Liver (tissue), 9 donors: ENCODE measurements around the gene TNC. TPM values are rescaled to one million over a fixed set of nuclear protein-coding genes. Genes with fewer than 3 reads are reported as not detected.

Experiments
- DNase-seq: peaks from one replicate; pipeline ENCODE4 v3.0.0-alpha.2; 2017; ENCODE audit warnings: low spot score
- H3K27ac ChIP-seq, 2 donors: one replicate each; pipeline ENCODE4 v1.7.0; 2013; ENCODE audit warnings: inconsistent platforms in 2 of 2, low read length in 2 of 2, control low read depth in 1 of 2, low read depth in 1 of 2, mild to moderate bottlenecking in 1 of 2
- H3K27me3 ChIP-seq, 4 donors: one replicate each; pipeline versions ENCODE4 v1.6.1 to v1.7.0; 2013; ENCODE audit warnings: low read length in 3 of 4, inconsistent platforms in 1 of 4, mild to moderate bottlenecking in 1 of 4, moderate library complexity in 1 of 4; ENCODE audit not compliant: control insufficient read depth in 4 of 4, insufficient read depth in 4 of 4
- H3K36me3 ChIP-seq, 4 donors: one replicate each; pipeline versions ENCODE4 v1.6.1 to v1.7.0; 2013; ENCODE audit warnings: low read length in 3 of 4, mild to moderate bottlenecking in 3 of 4, low read depth in 1 of 4, moderate library complexity in 1 of 4; ENCODE audit not compliant: control insufficient read depth in 4 of 4, insufficient read depth in 3 of 4
- H3K4me1 ChIP-seq, 4 donors: one replicate each; pipeline versions ENCODE4 v1.6.1 to v1.7.0; 2013; ENCODE audit warnings: low read length in 3 of 4, mild to moderate bottlenecking in 3 of 4, moderate library complexity in 1 of 4; ENCODE audit not compliant: control insufficient read depth in 4 of 4, insufficient read depth in 4 of 4
- H3K4me3 ChIP-seq, 3 donors: one replicate each; pipeline versions ENCODE4 v1.6.1 to v1.7.0; 2013; ENCODE audit warnings: low read length in 3 of 3, control low read depth in 1 of 3, low read depth in 1 of 3, mild to moderate bottlenecking in 1 of 3
- H3K9ac ChIP-seq, 2 donors: one replicate each; pipeline ENCODE4 v1.7.0; 2013; ENCODE audit warnings: low read length in 2 of 2, mild to moderate bottlenecking in 2 of 2, moderate library complexity in 2 of 2, control low read depth in 1 of 2, low read depth in 1 of 2
- H3K9me3 ChIP-seq, 4 donors: one replicate each; pipeline versions ENCODE4 v1.6.1 to v1.7.0; 2013; ENCODE audit warnings: low read length in 3 of 4; ENCODE audit not compliant: control insufficient read depth in 4 of 4
- EGR1 ChIP-seq, 2 donors: IDR thresholded peaks; 2 replicates each; pipeline ENCODE4 v1.6.1; 2016 to 2018; ENCODE audit warnings: antibody characterized with exemption in 2 of 2, low read depth in 2 of 2
- FOXA1 ChIP-seq: IDR thresholded peaks from 2 replicates; pipeline ENCODE4 v1.6.1; 2016; ENCODE audit warnings: antibody characterized with exemption
- FOXA2 ChIP-seq: IDR thresholded peaks from 2 replicates; pipeline ENCODE4 v1.6.1; 2016; ENCODE audit warnings: antibody characterized with exemption
- GABPA ChIP-seq, 2 donors: IDR thresholded peaks in 1 of 2; conservative IDR thresholded peaks in 1 of 2; 2 replicates each; pipeline ENCODE4 v1.6.1; 2016; ENCODE audit warnings: antibody characterized with exemption in 2 of 2, mild to moderate bottlenecking in 1 of 2, moderate library complexity in 1 of 2
- HNF4G ChIP-seq: IDR thresholded peaks from 2 replicates; pipeline ENCODE4 v1.6.1; 2016; ENCODE audit warnings: antibody characterized with exemption
- JUND ChIP-seq, 2 donors: IDR thresholded peaks; 2 replicates each; pipeline ENCODE4 v1.6.1; 2016; ENCODE audit warnings: antibody characterized with exemption in 2 of 2
- NR2F2 ChIP-seq: IDR thresholded peaks from 2 replicates; pipeline ENCODE4 v1.6.1; 2016; ENCODE audit warnings: antibody characterized with exemption
- RAD21 ChIP-seq, 2 donors: IDR thresholded peaks; 2 replicates each; pipeline ENCODE4 v1.6.1; 2016; ENCODE audit warnings: antibody characterized with exemption in 2 of 2, mild to moderate bottlenecking in 2 of 2
- RXRA ChIP-seq, 2 donors: IDR thresholded peaks; 2 replicates each; pipeline ENCODE4 v1.6.1; 2017 to 2018; ENCODE audit warnings: antibody characterized with exemption in 2 of 2, mild to moderate bottlenecking in 1 of 2
- SP1 ChIP-seq: IDR thresholded peaks from 2 replicates; pipeline ENCODE4 v1.6.1; 2018; ENCODE audit warnings: antibody characterized with exemption, mild to moderate bottlenecking
- TAF1 ChIP-seq: conservative IDR thresholded peaks from 2 replicates; pipeline ENCODE4 v1.6.1; 2016; ENCODE audit warnings: antibody characterized with exemption, mild to moderate bottlenecking
- WGBS: extraction: QIAGEN DNeasy Blood & Tissue Kit; methylation state at CpG from one replicate; pipeline ENCODE4 v1.1.7; 2013; 5-methylcytosine and 5-hydroxymethylcytosine counted together
- polyA plus RNA-seq, 2 donors: library from polyadenylated mRNA; stranded (reverse) in 1 of 2; unstranded in 1 of 2; fragments of 200-250 nt in 1 of 2; fragments of >200 nt in 1 of 2; fragmentation: Nextera tagmentation in 1 of 2; extraction: Ambion mirVana in 1 of 2; gene quantifications; one replicate each; pipeline versions ENCODE4 v1.2.1 to v1.2.3, GENCODE V29; 2013 to 2015
- total RNA-seq, 2 donors: library from RNA; depleted of rRNA; stranded (reverse); fragments of >200 nt; gene quantifications; one replicate each; pipeline ENCODE4 v1.2.3, GENCODE V29; 2014
- TF ChIP-seq, protein P1 (sequence below): IDR thresholded peaks from 2 replicates; pipeline ENCODE4 v1.6.1; 2016; ENCODE audit warnings: antibody characterized with exemption
- TF ChIP-seq, protein P2 (sequence below): IDR thresholded peaks from 2 replicates; pipeline ENCODE4 v1.6.1; 2016; ENCODE audit warnings: antibody characterized with exemption
- TF ChIP-seq, protein P3 (sequence below): fragments of 150-350 bp; IDR thresholded peaks from 2 replicates; pipeline ENCODE4 v1.5.1; 2017; ENCODE audit warnings: improper control_type of control experiment, low read depth, low read length; ENCODE audit not compliant: missing input control
- TF ChIP-seq, protein P4 (sequence below): IDR thresholded peaks from 2 replicates; pipeline ENCODE4 v1.6.1; 2016; ENCODE audit warnings: antibody characterized with exemption
- TF ChIP-seq, protein P5 (sequence below): IDR thresholded peaks from 2 replicates; pipeline ENCODE4 v1.6.1; 2016; ENCODE audit warnings: antibody characterized with exemption, mild to moderate bottlenecking
- donor health status: healthy.
- donor health status: healthy.
- donor health status: healthy.
- donor health status: healthy.
- donor health status: healthy.

TNC gene
- total and polyA plus RNA-seq, 4 donors: 0.19 to 6.3 (median 1.8) TPM

DNA sequence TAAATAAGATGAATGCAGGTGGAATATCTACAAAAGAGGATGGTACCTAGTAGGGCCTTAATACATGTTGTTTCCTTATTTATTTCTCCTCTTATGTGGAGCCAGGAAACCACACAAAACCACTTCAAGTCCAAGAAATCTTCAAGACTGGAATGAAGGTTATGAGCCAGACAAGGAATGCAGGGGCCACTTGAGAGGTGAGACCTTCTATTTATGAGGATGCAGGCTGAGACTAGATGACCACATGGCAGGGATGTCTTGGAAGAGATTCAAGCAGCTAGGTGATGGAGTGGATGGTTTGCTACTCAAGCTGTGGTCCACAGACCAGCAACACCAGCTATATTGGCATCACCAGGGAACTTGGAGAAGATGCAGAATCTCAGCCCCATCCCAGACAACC, 92.2 kb downstream of the TNC start (continued):
- TF ChIP-seq, protein P1, sequence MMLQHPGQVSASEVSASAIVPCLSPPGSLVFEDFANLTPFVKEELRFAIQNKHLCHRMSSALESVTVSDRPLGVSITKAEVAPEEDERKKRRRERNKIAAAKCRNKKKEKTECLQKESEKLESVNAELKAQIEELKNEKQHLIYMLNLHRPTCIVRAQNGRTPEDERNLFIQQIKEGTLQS: no peak

DNA sequence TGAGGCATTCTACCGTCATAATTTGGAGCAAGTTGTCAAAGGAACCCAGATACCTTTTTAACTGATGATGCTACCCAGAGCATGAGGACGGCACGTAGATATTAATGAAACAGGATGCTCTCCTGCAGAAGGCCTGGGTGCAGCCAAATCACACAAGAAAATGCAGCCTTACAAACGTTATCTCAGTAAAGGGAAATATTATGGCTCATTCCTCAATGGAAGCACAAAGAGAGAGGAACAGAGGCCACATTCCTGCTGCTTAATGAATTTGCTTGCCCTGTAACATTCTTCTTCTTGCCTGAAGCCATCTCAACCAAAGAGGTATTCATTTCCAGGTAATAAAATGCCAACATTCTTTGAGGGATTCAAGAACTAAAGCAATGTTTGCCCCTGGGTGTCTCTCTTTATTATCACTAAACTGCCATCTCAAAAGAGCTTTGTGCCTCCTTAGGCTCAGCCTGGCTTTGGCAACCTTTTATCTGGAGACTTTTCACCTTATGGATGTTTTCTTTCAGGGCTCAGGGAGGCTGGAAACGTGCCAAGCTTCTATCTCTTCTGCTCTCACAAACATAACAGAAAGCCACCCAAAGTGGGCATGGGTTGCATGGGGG, 92.9 kb downstream of the TNC start:
- Histone ChIP-seq H3K9ac (no peak overlapping the region), H3K27ac (no peak overlapping the region), H3K27me3 (no peaks in the 10 kb centered on the region), H3K9me3 (no peaks in the 10 kb centered on the region), H3K4me1 (no peaks in the 10 kb centered on the region), H3K4me3 (no peak overlapping the region), H3K36me3 (no peaks in the 10 kb centered on the region)
- TF ChIP-seq TAF1 (no peak), HNF4G (no peak), GABPA (IDR thresholded peaks at IDR 0.05 in 1 of 2, conservative IDR thresholded peaks at IDR 0.05 in 1 of 2) (no peak), JUND (IDR thresholded peaks at IDR 0.05) (no peak), NR2F2 (no peak), RAD21 (IDR thresholded peaks at IDR 0.05) (no peak), FOXA1 (no peak), EGR1 (IDR thresholded peaks at IDR 0.05; ENCODE audit: low read depth in 2 of 2) (no peak), FOXA2 (no peak), SP1 (no peak), RXRA (IDR thresholded peaks at IDR 0.05) (no peak)
- TF ChIP-seq, protein P2, sequence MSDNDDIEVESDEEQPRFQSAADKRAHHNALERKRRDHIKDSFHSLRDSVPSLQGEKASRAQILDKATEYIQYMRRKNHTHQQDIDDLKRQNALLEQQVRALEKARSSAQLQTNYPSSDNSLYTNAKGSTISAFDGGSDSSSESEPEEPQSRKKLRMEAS: no peak
- TF ChIP-seq, protein P3, sequence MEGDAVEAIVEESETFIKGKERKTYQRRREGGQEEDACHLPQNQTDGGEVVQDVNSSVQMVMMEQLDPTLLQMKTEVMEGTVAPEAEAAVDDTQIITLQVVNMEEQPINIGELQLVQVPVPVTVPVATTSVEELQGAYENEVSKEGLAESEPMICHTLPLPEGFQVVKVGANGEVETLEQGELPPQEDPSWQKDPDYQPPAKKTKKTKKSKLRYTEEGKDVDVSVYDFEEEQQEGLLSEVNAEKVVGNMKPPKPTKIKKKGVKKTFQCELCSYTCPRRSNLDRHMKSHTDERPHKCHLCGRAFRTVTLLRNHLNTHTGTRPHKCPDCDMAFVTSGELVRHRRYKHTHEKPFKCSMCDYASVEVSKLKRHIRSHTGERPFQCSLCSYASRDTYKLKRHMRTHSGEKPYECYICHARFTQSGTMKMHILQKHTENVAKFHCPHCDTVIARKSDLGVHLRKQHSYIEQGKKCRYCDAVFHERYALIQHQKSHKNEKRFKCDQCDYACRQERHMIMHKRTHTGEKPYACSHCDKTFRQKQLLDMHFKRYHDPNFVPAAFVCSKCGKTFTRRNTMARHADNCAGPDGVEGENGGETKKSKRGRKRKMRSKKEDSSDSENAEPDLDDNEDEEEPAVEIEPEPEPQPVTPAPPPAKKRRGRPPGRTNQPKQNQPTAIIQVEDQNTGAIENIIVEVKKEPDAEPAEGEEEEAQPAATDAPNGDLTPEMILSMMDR: no peak
- TF ChIP-seq, protein P4, sequence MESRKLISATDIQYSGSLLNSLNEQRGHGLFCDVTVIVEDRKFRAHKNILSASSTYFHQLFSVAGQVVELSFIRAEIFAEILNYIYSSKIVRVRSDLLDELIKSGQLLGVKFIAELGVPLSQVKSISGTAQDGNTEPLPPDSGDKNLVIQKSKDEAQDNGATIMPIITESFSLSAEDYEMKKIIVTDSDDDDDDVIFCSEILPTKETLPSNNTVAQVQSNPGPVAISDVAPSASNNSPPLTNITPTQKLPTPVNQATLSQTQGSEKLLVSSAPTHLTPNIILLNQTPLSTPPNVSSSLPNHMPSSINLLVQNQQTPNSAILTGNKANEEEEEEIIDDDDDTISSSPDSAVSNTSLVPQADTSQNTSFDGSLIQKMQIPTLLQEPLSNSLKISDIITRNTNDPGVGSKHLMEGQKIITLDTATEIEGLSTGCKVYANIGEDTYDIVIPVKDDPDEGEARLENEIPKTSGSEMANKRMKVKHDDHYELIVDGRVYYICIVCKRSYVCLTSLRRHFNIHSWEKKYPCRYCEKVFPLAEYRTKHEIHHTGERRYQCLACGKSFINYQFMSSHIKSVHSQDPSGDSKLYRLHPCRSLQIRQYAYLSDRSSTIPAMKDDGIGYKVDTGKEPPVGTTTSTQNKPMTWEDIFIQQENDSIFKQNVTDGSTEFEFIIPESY: no peak
- TF ChIP-seq, protein P1: no peak
- TF ChIP-seq, protein P5, sequence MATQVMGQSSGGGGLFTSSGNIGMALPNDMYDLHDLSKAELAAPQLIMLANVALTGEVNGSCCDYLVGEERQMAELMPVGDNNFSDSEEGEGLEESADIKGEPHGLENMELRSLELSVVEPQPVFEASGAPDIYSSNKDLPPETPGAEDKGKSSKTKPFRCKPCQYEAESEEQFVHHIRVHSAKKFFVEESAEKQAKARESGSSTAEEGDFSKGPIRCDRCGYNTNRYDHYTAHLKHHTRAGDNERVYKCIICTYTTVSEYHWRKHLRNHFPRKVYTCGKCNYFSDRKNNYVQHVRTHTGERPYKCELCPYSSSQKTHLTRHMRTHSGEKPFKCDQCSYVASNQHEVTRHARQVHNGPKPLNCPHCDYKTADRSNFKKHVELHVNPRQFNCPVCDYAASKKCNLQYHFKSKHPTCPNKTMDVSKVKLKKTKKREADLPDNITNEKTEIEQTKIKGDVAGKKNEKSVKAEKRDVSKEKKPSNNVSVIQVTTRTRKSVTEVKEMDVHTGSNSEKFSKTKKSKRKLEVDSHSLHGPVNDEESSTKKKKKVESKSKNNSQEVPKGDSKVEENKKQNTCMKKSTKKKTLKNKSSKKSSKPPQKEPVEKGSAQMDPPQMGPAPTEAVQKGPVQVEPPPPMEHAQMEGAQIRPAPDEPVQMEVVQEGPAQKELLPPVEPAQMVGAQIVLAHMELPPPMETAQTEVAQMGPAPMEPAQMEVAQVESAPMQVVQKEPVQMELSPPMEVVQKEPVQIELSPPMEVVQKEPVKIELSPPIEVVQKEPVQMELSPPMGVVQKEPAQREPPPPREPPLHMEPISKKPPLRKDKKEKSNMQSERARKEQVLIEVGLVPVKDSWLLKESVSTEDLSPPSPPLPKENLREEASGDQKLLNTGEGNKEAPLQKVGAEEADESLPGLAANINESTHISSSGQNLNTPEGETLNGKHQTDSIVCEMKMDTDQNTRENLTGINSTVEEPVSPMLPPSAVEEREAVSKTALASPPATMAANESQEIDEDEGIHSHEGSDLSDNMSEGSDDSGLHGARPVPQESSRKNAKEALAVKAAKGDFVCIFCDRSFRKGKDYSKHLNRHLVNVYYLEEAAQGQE: no peak
- 65% methylated on average over 5 of the region's 5 CpGs for WGBS
- DNase-seq: no peak
